HG02588 (cell line): ENCODE measurements around the gene SELPLG.
"Not testable (repeated sequence)": the region's sequence is repeated elsewhere in the genome, so short reads cannot be mapped to it uniquely, and the experiment has no call there.

ENCODE experiments used
- ATAC-seq: cut with Tn5 transposase; IDR thresholded peaks from one replicate; pipeline ENCODE4 v1.9.1; 2021; ENCODE audit warnings: mild to moderate bottlenecking, moderate library complexity; ENCODE audit not compliant: unreplicated experiment

SELPLG gene

GRCh38 chr12:108638997-108639822 is 5.5 kb upstream of the SELPLG start:
- no peak for ATAC-seq

GRCh38 chr12:108638141-108638827 is 4.6 kb upstream of the SELPLG start:
- no peak for ATAC-seq

DNA sequence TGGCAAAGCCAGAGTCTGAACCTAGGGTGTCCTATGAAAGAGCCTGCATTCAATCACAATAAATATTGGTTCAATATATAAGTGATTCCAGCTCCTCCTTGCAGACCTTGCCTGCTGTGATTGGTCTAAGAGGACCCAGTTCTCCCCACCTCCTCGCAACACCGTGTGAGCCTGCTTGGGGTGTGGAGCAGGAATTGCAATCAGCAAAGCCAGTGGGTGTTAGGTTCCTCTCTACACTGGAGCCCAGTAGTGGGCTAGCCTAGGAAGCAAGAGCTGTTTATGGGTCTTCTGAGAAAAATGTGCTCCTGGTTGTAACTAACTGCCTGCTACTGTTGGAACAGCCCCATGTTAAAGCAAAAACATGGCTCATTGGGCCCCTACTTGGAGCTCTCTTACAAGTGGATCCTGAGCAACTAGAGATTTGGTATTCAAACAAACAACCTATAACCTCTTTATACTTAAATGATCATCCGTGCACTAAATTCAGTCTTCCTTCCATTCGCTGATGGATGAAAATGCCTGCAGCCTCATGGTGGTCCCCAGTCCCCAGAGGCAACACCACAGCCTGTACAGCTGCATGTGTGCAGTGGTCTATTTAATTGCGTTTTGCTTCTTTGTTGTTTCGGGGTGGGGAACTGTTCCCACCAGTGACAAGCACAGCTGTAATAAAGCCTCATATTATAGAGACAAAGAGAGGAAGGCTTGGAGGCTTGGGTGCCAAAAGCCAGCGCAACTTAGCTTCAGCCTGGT is 3.7 kb upstream of the SELPLG start:
- no peak for ATAC-seq

- ATAC-seq, result no peak
Observed at GRCh38 chr12:108635997-108636808, 2.5 kb upstream of the SELPLG start.

GRCh38 chr12:108635201-108635996 is 1.7 kb upstream of the SELPLG start:
- ATAC-seq, result peak; percentile 41

DNA sequence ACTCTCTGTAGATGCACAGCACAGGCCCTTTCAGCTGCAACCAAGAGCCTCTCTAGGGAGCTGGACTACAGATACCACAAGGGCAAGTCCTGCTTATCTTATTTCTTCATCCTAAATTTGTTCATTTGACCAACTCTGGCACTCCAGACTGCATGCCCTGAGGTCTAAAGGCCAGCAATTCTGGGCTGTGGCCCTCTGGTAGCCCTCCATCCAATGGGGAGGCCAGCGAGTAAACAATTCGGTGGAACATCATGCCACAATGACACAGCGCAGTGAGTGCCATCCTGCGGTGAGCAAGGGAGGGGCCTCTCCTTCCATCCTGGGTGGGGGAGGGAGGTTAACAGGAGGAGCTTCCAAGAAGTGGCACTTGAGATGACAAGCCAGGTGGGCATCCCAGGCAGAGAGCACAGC is 652 bp upstream of the SELPLG start:
- ATAC-seq, result no peak

DNA sequence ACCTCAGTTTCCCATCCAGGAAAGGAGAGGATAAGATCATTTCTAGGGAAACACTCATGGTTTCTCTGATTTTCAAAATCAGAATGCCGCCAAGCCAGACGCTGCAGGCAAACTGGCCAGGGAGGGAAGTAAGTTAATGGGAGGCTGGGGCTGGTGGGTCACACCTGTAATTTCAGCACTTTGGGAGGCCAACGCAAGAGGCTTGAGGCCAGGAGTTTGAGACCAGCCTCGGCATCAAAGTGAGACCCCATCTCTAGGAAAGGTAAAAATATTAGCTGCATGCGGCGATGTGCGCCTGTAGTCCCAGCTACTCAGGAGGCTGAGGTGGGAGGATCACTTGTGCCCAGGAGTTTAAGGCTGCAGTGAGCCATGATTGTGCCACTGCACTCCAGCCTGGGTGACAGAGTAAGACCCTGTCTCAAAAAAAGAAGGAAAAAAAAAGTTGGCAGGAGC is 587 bp downstream of the SELPLG start:
- no peak for ATAC-seq

- ATAC-seq, result not testable (repeated sequence)
Observed at GRCh38 chr12:108631261-108631660, 2.4 kb downstream of the SELPLG start.

GRCh38 chr12:108630481-108631207 is 3.0 kb downstream of the SELPLG start:
- no peak for ATAC-seq

- no peak for ATAC-seq
Observed at GRCh38 chr12:108629824-108630476, 3.7 kb downstream of the SELPLG start.

DNA sequence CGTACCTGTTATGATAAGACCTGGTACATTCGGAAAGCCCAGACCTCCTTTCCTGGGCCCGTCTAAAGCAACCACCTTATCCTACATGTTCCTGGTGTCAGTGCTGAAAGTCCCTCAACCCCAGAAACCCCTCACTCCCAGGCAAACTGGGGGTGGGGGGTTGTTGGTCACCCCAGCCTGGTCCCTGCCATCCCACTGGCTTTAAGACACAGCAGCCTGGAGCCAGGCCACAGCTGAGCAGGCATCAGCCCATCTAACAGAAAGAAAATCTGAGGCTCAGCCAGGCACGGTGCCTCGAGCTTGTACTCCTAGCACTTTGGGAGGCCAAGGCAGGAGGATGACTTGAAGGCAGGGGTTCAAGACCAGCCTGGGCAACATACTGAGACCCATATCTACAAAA is 4.5 kb downstream of the SELPLG start:
- ATAC-seq, result no peak

GRCh38 chr12:108627134-108627920 is 6.4 kb downstream of the SELPLG start:
- no peak for ATAC-seq

GRCh38 chr12:108625228-108625627 is 8.5 kb downstream of the SELPLG start:
- no peak for ATAC-seq

DNA sequence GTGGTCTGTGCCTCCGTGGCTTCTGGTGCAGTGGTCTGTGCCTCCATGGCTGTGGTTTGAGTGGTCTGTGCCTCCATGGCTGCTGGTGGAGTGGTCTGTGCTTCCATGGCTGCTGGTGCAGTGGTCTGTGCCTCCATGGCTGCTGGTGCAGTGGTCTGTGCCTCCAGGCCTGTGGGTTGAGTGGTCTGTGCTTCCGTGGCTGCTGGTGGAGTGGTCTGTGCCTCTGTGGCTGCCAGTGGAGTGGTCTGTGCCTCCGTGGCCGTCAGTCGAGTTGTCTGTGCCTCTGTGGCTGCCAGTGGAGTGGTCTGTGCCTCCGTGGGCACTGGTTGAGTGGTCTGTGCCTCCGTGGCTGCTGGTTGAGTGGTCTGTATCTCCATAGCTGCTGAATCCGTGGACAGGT is 10.1 kb downstream of the SELPLG start:
- ATAC-seq, result no peak

DNA sequence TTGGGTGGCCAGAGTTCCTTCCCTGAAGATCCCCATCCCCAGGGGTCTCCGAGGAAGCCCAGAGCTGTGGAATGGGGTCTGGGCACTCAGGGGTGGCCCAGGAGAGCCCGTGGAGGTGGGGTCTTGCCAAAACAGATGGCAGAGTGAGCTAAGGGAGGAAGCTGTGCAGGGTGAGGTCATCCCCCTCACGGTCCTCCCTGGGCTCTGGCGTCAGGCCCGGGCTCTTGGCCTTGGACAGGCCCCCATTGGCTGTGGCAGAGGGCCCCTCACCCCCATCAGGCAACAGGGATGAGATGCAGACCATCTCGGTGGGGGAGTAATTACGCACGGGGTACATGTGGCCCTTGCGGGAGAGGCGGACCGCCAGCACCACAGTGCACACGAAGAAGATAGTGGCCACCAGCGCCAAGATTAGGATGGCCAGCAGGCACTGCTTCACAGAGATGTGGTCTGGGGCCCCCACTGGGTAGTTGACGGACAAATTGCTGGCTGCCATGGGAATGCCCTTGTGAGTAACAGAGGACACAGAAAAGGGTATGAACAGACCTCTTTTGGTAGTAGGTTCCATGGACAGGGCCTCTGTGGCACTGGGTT is 10.7 kb downstream of the SELPLG start:
- no peak for ATAC-seq

GRCh38 chr12:108622421-108622820 is 11.3 kb downstream of the SELPLG start:
- no peak for ATAC-seq

- ATAC-seq, result no peak
Observed at GRCh38 chr12:108621161-108621560, 12.5 kb downstream of the SELPLG start.
